ENCODE measurements around the gene FOXK2. TPM values are rescaled to one million over a fixed set of nuclear protein-coding genes. Genes with fewer than 3 reads are reported as not detected.

The FOXK2 gene
- total RNA-seq, 2 experiments from 2014 or later: 59.6 to 63.2 TPM

GRCh38 chr17:82619211-82619610, 99.7 kb downstream of the FOXK2 start:
- H3K4me3 Mint-ChIP-seq: no peak overlapping the region
- DNase-seq: no peak
- POLR2A ChIA-PET: no interaction called here
- no peaks in the 10 kb centered on the region for H3K9me3 Mint-ChIP-seq
- no peak overlapping the region for H3K27ac Mint-ChIP-seq
- CTCF ChIA-PET: no interaction called here
- no peaks in the 10 kb centered on the region for H3K4me1 Mint-ChIP-seq
- H3K36me3 Mint-ChIP-seq (ENCODE audit: low read depth): peaks cover 40% of the 10 kb centered on the region
- H3K27me3 Mint-ChIP-seq: no peaks in the 10 kb centered on the region

- peaks cover 40% of the 10 kb centered on the region for H3K36me3 Mint-ChIP-seq (ENCODE audit: low read depth)
These were observed 100.1 kb downstream of the FOXK2 start for GRCh38 chr17:82619641-82620040.

GRCh38 chr17:82623707-82624106, 104.2 kb downstream of the FOXK2 start:
- peaks cover 35% of the 10 kb centered on the region for H3K36me3 Mint-ChIP-seq (ENCODE audit: low read depth)
- CTCF ChIA-PET: interaction anchor here (0.6 to 0.8 kb wide), 2 partner anchors 8 to 418 kb away, joined by 3 to 5 read pairs; no protein-coding TSS in a partner anchor
- POLR2A ChIA-PET: no interaction called here

More at GRCh38 chr17:82619641-82620040, 100.1 kb downstream of the FOXK2 start:
- Mint-ChIP-seq H3K27ac (no peak overlapping the region), H3K9me3 (no peaks in the 10 kb centered on the region), H3K4me3 (no peak overlapping the region), H3K4me1 (no peaks in the 10 kb centered on the region), H3K27me3 (no peaks in the 10 kb centered on the region)
- DNase-seq: no peak
- ChIA-PET CTCF (no interaction called here), POLR2A (no interaction called here)

GRCh38 chr17:82627405-82627804, 107.9 kb downstream of the FOXK2 start:
- Mint-ChIP-seq H3K4me1 (peaks cover 1% of the 10 kb centered on the region), H3K27me3 (no peaks in the 10 kb centered on the region), H3K9me3 (no peaks in the 10 kb centered on the region), H3K27ac (no peak overlapping the region), H3K4me3 (no peak overlapping the region), H3K36me3 (ENCODE audit: low read depth) (peaks cover 17% of the 10 kb centered on the region)
- ChIA-PET CTCF (no interaction called here), POLR2A (no interaction called here)
- DNase-seq: no peak

More at GRCh38 chr17:82623707-82624106, 104.2 kb downstream of the FOXK2 start:
- Mint-ChIP-seq H3K27ac (no peak overlapping the region), H3K9me3 (no peaks in the 10 kb centered on the region), H3K4me1 (peaks cover 1% of the 10 kb centered on the region), H3K4me3 (no peak overlapping the region), H3K27me3 (no peaks in the 10 kb centered on the region)
- DNase-seq: no peak

GRCh38 chr17:82629748-82630147, 110.2 kb downstream of the FOXK2 start:
- DNase-seq: no peak
- ChIA-PET POLR2A (no interaction called here), CTCF (no interaction called here)
- H3K27ac Mint-ChIP-seq: no peak overlapping the region
- no peaks in the 10 kb centered on the region for H3K9me3 Mint-ChIP-seq
- peaks cover 1% of the 10 kb centered on the region for H3K4me1 Mint-ChIP-seq
- H3K36me3 Mint-ChIP-seq (ENCODE audit: low read depth): peaks cover 16% of the 10 kb centered on the region
- no peak overlapping the region for H3K4me3 Mint-ChIP-seq
- H3K27me3 Mint-ChIP-seq: no peaks in the 10 kb centered on the region

GRCh38 chr17:82630212-82630611, 110.7 kb downstream of the FOXK2 start:
- H3K9me3 Mint-ChIP-seq: no peaks in the 10 kb centered on the region
- no peak overlapping the region for H3K27ac Mint-ChIP-seq
- H3K27me3 Mint-ChIP-seq: no peaks in the 10 kb centered on the region
- ChIA-PET CTCF (no interaction called here), POLR2A (no interaction called here)
- no peak for DNase-seq
- peaks cover 1% of the 10 kb centered on the region for H3K4me1 Mint-ChIP-seq
- H3K4me3 Mint-ChIP-seq: no peak overlapping the region
- peaks cover 15% of the 10 kb centered on the region for H3K36me3 Mint-ChIP-seq (ENCODE audit: low read depth)

GRCh38 chr17:82631544-82631943, 112.0 kb downstream of the FOXK2 start:
- Mint-ChIP-seq H3K27ac (no peak overlapping the region), H3K9me3 (no peaks in the 10 kb centered on the region), H3K27me3 (no peaks in the 10 kb centered on the region), H3K36me3 (ENCODE audit: low read depth) (peaks cover 12% of the 10 kb centered on the region), H3K4me1 (peaks cover 2% of the 10 kb centered on the region), H3K4me3 (no peak overlapping the region)
- no peak for DNase-seq
- CTCF ChIA-PET: interaction anchor here (0.8 to 1.2 kb wide), 2 partner anchors 8 to 26 kb away, joined by 3 read pairs; no protein-coding TSS in a partner anchor
- POLR2A ChIA-PET: no interaction called here

- peaks cover 5% of the 10 kb centered on the region for H3K4me1 Mint-ChIP-seq
- H3K9me3 Mint-ChIP-seq: no peaks in the 10 kb centered on the region
- no peaks in the 10 kb centered on the region for H3K27me3 Mint-ChIP-seq
- POLR2A ChIA-PET: interaction anchor here (0.5 to 0.6 kb wide), 2 partner anchors 12 to 262 kb away, joined by 3 to 4 read pairs; no protein-coding TSS in a partner anchor
- H3K27ac Mint-ChIP-seq: no peak overlapping the region
- H3K4me3 Mint-ChIP-seq: no peak overlapping the region
- no peak for DNase-seq
- peaks cover 14% of the 10 kb centered on the region for H3K36me3 Mint-ChIP-seq (ENCODE audit: low read depth)
- CTCF ChIA-PET: interaction anchor here (0.8 to 1.2 kb wide), 2 partner anchors 9 to 27 kb away, joined by 3 read pairs; no protein-coding TSS in a partner anchor
These were observed 112.9 kb downstream of the FOXK2 start for GRCh38 chr17:82632451-82632850.

- CTCF ChIA-PET: interaction anchor here (0.6 kb wide), 1 partner anchor 145 kb away, joined by 3 read pairs; no protein-coding TSS in a partner anchor
- Mint-ChIP-seq H3K4me3 (no peak overlapping the region), H3K9me3 (no peaks in the 10 kb centered on the region), H3K27ac (no peak overlapping the region), H3K4me1 (peaks cover 6% of the 10 kb centered on the region), H3K36me3 (ENCODE audit: low read depth) (peaks cover 14% of the 10 kb centered on the region), H3K27me3 (no peaks in the 10 kb centered on the region)
- no peak for DNase-seq
- POLR2A ChIA-PET: no interaction called here
These were observed 113.8 kb downstream of the FOXK2 start for GRCh38 chr17:82633343-82633742.

GRCh38 chr17:82636626-82637598, 117.4 kb downstream of the FOXK2 start:
- no peak for DNase-seq
- Mint-ChIP-seq H3K4me3 (no peak overlapping the region), H3K27me3 (no peaks in the 10 kb centered on the region), H3K9me3 (no peaks in the 10 kb centered on the region), H3K36me3 (ENCODE audit: low read depth) (peaks cover 19% of the 10 kb centered on the region), H3K27ac (no peak overlapping the region), H3K4me1 (peaks cover 7% of the 10 kb centered on the region)
- ChIA-PET POLR2A (no interaction called here), CTCF (interaction anchor here (0.6 kb wide), 2 partner anchors 108 to 234 kb away, joined by 3 to 5 read pairs; no protein-coding TSS in a partner anchor)

GRCh38 chr17:82638183-82638773, 118.7 kb downstream of the FOXK2 start:
- Mint-ChIP-seq H3K36me3 (ENCODE audit: low read depth) (peaks cover 25% of the 10 kb centered on the region), H3K9me3 (no peaks in the 10 kb centered on the region), H3K4me1 (peaks cover 7% of the 10 kb centered on the region), H3K27me3 (no peaks in the 10 kb centered on the region), H3K27ac (no peak overlapping the region), H3K4me3 (no peak overlapping the region)
- ChIA-PET CTCF (no interaction called here), POLR2A (no interaction called here)
- no peak for DNase-seq

- H3K27me3 Mint-ChIP-seq: no peaks in the 10 kb centered on the region
- POLR2A ChIA-PET: no interaction called here
- peaks cover 24% of the 10 kb centered on the region for H3K36me3 Mint-ChIP-seq (ENCODE audit: low read depth)
These were observed 120.1 kb downstream of the FOXK2 start for GRCh38 chr17:82639628-82640027.

GRCh38 chr17:82640036-82640435, 120.5 kb downstream of the FOXK2 start:
- ChIA-PET CTCF (no interaction called here), POLR2A (no interaction called here)
- DNase-seq: no peak
- Mint-ChIP-seq H3K27me3 (no peaks in the 10 kb centered on the region), H3K4me3 (no peak overlapping the region), H3K9me3 (no peaks in the 10 kb centered on the region), H3K4me1 (peaks cover 7% of the 10 kb centered on the region), H3K36me3 (ENCODE audit: low read depth) (peaks cover 24% of the 10 kb centered on the region), H3K27ac (no peak overlapping the region)

More at GRCh38 chr17:82639628-82640027, 120.1 kb downstream of the FOXK2 start:
- no peak for DNase-seq
- Mint-ChIP-seq H3K27ac (no peak overlapping the region), H3K4me1 (peaks cover 7% of the 10 kb centered on the region), H3K4me3 (no peak overlapping the region), H3K9me3 (no peaks in the 10 kb centered on the region)
- CTCF ChIA-PET: no interaction called here

Measured in activated CD4-positive, alpha-beta T cell treated with anti-CD3 and anti-CD28 coated beads, Interleukin-2, amount 10 ng/mL, durations not matched to agents 7 days and 5 days (primary cell).